GM12865 (cell line): ENCODE results near the gene MED9.
A peak's percentile ranks its signal among the peaks of the same experiment; 100 is the strongest.

Source experiments
- DNase-seq: peaks from one replicate; pipeline ENCODE4 v3.0.0; 2010; ENCODE audit warnings: low read depth
- H3K4me3 ChIP-seq: 2 replicates; pipeline ENCODE4 v1.5.1; 2011; ENCODE audit warnings: mild to moderate bottlenecking, low read depth, low read length, control low read depth
- TF ChIP-seq, protein P1 (sequence below): IDR thresholded peaks from 2 replicates; pipeline ENCODE4 v1.5.1; 2011; ENCODE audit warnings: low read length, control low read depth, low read depth, inconsistent platforms; ENCODE audit not compliant: insufficient read depth; ENCODE audit errors: missing control alignments

Gene MED9

DNA sequence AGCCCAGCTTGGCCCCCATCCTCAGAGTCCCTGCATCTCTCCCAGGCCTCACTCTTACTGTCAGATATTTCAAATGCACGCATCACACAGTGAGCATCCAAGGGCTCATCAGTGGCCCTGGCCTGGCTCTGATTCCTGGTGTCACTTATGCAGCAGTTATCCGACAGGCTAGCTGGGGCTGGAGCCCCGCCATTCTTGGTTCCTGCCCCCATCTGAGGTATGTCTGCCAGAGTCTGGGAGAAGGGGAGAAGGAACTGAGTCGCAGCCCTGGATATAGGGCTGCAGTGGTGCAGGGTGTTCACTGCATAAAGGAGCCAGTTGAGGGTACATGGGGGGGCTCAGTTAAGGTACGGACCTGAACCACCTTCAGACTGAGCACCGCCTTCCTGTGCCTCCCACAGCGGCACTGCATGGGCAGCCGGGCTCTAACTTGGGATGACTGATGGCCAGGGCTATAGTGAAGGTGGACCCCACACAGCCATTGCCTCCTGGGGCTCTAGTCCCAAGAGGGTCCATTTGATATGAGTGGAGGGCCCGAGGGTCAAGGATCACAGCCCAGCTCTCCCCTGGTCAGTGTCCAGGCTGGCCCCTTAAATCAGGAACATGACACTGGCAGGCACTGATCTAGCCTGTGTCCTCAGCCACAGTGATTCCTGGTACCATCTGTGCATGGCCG is 21.2 kb downstream of the MED9 start:
- no peak overlapping the region for H3K4me3 ChIP-seq
- DNase-seq = no peak
- TF ChIP-seq, protein P1, sequence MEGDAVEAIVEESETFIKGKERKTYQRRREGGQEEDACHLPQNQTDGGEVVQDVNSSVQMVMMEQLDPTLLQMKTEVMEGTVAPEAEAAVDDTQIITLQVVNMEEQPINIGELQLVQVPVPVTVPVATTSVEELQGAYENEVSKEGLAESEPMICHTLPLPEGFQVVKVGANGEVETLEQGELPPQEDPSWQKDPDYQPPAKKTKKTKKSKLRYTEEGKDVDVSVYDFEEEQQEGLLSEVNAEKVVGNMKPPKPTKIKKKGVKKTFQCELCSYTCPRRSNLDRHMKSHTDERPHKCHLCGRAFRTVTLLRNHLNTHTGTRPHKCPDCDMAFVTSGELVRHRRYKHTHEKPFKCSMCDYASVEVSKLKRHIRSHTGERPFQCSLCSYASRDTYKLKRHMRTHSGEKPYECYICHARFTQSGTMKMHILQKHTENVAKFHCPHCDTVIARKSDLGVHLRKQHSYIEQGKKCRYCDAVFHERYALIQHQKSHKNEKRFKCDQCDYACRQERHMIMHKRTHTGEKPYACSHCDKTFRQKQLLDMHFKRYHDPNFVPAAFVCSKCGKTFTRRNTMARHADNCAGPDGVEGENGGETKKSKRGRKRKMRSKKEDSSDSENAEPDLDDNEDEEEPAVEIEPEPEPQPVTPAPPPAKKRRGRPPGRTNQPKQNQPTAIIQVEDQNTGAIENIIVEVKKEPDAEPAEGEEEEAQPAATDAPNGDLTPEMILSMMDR = no peak

DNA sequence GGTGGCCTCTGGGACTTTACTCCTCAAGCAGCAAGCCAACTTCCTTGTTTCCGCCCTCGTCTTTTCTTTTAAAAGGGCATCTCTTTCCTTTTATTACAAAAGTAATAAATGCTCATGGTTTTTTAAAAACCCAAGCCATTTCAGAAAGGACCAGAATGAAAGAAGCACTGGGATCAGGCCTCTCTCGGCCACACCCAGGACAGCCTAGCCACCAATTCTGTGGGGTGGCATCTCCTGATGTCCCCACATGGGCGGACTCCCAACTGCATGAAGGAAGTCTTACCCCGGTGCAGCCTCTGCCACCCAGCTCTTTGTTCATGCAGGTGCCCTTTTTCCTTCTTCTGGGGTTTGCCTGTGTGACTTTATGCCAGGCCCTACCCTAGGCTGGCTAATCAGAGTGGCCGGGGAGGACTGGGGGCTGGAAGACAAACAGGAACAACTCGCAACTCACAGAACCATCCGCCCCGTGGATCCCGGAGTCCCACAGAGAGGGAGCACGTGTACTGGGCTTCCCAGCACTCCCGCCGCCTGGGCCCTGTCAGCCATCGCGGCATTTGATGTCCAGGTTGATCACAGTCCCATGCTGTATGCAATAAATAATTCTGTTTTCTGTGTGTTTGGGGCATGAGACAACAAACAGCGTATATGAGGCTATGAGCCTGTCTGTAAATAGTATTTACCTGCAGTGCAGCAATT is 22.0 kb downstream of the MED9 start:
- no peak overlapping the region for H3K4me3 ChIP-seq
- no peak for DNase-seq
- TF ChIP-seq, protein P1 = no peak

DNA sequence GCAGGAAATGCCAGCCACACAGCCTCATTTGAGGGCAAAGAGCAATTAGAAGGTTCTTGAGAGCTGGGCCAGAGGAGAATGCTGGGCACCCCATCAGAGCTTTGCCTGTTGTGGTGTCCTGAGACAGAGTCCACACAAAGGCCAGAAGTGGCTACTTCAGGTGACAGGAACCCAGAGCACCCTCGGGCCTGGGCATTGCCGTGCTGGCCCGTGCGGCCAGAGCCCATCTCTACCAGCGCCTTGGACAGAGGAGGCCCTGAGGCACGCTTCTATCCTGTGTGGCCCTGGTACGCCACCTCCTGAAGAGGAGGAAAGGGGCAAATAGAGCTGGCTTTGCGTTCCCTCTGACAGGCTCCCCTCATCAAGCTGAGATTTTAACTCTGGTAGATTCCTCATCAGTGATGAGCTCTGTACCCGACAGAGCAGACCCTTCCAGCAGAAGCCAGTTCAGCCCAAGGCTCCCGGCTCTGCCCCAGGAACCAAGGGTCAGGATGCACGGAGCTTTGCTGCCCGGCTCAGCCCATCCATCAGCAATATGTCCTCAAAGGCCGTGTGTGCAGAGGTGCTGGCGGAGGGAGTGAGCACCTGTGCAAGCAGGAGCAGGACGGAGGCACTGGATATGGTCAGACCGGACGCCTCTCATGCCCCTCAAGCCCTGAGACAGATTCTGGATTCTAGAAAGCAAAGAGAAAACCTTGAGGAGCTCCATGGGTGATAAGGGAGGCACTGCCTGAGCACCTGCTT is 22.8 kb downstream of the MED9 start:
- DNase-seq = no peak
- TF ChIP-seq, protein P1 = no peak
- no peak overlapping the region for H3K4me3 ChIP-seq

- peak; percentile 37 for DNase-seq
- no peak overlapping the region for H3K4me3 ChIP-seq
- TF ChIP-seq, protein P1 = peak; percentile 45
These were observed 24.3 kb downstream of the MED9 start for GRCh38 chr17:17500999-17501605.

- DNase-seq = no peak
- no peak overlapping the region for H3K4me3 ChIP-seq
- TF ChIP-seq, protein P1 = no peak
These were observed 26.2 kb downstream of the MED9 start for GRCh38 chr17:17502741-17503565.

DNA sequence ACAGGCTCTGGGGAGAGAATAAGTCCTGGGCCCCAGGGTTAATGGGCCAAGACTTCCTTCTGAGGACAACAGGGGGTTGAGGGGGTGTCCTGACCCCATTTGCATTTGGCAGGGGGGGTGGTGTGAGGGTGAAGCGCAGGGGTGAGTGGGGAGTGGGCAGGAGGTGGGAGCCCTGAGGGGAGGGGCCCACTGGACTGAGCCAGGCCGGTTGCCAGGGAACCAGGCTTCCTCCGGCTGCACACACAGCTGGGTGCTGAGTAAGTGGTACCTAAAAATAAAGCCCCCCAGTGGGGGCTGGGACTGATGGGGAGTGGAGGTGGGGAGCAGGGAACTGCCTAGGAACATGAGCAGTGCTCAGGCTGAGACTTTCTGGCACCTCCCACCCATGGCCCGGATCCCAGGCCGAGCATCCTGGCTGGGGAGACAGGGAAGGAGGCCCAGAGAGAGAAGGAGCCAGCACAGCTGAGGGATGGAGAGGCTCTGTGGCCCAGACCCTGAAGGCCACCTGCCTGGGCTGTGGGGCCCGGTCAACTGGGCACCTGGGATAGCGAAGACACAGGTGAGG is 26.8 kb downstream of the MED9 start:
- no peak overlapping the region for H3K4me3 ChIP-seq
- no peak for DNase-seq
- TF ChIP-seq, protein P1 = no peak
